Erythroblast (primary cell): Measurements from ENCODE around the gene RBPJ.
"Not testable (repeated sequence)": the region's sequence is repeated elsewhere in the genome, so short reads cannot be mapped to it uniquely, and the experiment has no call there.

Experiments
- DNase-seq, 2 experiments: peaks; one replicate each; lab custom pipeline; 2025; lab: John Stamatoyannopoulos, UW
- GATA1 ChIP-seq: IDR thresholded peaks from 2 replicates; pipeline ENCODE4 v1.6.1; 2011; ENCODE audit warnings: low read depth, mild to moderate bottlenecking, control low read depth, low read length, moderate library complexity
- POLR2A ChIP-seq: IDR thresholded peaks from 2 replicates; pipeline ENCODE4 v1.6.1; 2011; ENCODE audit warnings: mild to moderate bottlenecking, low read length

RBPJ gene

DNA sequence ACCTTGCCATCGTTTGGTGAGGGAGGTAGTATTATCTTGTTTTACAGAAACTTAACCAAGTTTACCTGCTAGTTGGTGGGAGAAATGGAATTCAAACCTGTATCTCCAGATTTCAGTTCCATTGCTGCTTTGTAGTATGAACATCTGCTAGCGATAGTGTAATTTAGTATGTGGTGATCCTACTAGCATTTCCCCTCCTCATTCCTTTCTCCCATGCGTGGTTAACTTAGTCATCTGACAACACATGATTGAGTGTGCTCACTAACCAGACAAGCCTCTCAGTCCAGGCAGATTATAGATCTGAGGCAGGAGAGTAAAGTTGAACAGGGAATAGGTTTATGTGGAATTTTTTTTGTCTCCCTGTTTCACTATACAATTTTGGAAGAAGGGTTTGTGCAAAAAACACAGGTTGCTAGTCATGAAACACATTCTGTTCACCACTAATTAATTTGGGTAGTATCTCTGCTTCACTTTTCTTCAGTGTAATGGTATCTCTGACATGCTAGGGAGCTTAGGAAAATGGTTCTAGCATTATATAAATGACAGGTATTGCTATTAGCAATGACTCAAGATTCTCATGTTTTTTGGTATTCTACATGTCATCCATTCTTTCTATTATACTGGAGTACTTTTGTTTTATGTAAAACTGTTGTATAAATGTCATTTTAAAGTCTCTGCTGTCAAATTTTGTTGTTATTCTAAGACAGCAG, 21.7 kb downstream of the RBPJ start:
- TF ChIP-seq GATA1, result no peak
- TF ChIP-seq POLR2A, result no peak
- no peak for DNase-seq

DNA sequence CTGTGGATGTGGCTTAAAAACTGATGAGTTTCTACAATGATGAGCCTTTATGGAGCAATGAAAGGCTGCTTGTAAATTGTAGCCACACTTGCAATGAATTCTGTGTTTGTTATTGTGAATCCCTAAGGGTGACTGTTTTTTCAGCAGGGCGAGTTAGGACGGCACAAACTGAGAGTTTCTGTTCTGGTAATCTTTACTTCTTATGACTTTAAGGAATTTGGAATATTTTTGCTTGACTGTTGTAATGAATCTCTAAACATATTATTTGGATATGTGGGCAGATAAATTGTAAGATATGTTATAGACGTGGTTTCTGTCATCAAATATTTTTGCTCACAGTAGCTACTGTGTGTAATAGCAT, 22.2 kb downstream of the RBPJ start:
- DNase-seq, result no peak
- TF ChIP-seq POLR2A (no peak), GATA1 (no peak)

DNA sequence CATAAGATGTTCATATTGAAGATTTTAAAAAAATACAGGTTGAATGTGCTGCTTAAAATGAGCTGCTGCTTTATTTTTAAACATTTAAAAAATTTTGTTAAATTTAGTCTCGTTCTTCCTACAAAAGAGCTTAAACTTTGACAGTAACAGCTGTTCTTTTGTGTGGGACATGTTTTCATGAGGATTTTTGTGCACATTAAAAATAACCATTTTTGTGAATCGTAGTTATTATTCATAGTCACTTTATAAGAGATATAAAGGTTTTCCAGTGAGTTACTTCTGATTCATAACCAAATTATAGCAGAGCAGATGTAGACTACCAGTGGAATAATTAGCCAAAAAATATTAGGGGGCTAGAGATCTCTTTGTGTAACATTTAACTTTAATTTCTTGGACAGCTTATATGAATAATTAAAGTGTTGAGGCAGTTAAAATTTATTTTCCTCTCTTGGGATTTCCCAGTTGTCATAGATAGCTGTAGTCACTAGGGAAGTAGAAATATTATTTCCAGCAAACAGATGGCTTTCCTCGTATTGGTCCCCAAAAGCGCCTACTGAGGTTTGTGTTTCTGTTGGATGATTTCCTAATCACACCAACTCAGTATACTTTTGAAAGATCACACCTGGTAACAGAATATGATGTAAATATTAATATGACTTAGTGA, 24.2 kb downstream of the RBPJ start:
- TF ChIP-seq POLR2A, result no peak
- no peak for TF ChIP-seq GATA1
- no peak for DNase-seq

DNA sequence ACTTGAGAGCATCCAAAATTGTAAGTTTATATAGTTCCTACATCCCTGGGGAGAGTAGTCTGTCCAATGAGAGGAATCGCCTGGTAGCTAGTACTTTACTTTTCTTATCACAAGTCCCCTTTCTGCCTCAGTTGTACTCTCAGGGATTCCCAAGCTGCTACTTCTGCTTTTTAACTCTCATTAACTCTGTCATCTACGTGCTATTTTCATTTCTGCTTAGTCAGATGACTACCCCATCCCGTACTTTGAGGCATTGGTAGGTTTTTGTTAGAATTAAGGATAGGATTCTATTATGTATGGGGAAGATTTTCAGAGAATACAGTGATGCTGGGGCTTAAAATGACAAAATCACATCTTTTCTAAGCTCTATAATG, 24.7 kb downstream of the RBPJ start:
- DNase-seq, result no peak
- TF ChIP-seq GATA1 (no peak), POLR2A (no peak)

DNA sequence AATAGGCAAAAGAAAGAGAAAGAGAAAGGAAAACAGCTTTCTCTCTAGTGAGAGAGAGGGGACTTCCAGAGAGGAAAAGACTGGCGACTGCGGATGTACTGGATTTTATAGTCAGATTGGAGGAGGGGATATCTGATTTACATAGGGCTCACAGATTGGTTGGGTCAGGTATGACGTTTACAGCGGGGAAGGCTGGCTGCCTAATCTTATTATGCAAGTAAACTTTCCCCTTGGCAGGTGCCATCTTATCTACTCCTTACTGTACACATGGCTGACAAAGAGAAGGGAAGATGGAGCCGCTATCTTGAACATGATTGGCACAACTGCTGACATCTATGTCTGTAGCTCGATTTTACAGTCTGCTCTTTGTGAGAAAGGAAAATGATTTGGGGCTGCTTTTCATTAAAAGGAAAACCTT, 25.4 kb downstream of the RBPJ start:
- DNase-seq, result peak; percentile 8 to 65
- TF ChIP-seq POLR2A, result no peak
- no peak for TF ChIP-seq GATA1

DNA sequence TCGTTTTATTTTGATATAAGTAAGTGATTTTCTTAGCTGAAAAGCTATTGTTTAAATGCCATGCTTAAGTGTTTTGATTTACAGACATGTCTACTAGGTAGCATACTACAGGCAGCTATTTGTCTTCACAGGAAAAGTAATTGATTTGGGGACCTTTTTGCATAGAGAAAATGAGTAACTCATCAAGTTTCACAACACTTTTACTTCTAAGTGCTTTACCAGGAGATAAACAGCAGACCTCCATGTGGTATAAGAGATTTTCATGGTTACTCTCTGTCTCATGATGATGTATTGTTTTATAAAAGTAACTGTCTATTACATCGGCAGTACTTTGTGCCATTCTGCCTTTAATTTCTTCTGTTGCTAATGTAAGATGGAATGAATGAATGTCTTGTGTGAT, 28.7 kb downstream of the RBPJ start:
- TF ChIP-seq GATA1 (no peak), POLR2A (no peak)
- DNase-seq, result no peak

DNA sequence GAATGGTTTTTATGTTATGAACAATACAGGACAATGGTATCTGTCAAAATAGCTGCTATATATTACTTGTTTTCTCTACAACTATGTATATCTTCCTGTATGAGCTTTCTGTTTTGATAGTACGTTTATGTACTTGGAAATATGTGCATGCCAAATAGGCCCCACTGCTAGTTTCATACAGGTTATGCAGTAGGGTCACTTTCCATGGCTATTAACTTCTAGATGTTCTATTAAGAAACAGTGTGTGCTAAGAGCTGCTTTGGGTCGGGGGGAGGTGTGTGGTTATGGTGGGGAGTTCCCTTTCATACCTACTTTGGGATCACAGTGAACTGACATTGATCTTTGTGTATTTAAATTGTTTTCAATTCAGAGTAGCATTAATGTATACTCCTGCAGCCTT, 30.9 kb downstream of the RBPJ start:
- DNase-seq, result no peak
- no peak for TF ChIP-seq POLR2A
- TF ChIP-seq GATA1, result no peak

DNA sequence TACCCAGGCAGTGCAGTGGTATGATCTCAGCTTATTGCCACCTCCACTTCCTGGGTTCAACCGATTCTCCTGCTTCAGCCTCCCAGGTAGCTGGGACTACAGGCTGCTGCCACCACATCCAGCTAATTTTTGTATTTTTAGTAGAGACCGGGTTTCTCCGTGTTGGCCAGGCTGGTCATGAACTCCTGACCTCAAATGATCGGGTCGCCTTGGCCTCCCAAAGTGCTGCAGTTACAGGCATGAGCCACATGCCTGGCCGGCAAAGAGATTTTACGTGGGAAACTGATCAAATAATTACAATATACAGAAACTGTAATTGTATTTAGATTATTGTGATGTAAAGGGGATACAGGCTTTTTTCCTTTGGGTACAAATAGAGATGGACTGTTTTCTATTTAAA, 33.7 kb downstream of the RBPJ start:
- no peak for DNase-seq
- TF ChIP-seq POLR2A, result no peak
- TF ChIP-seq GATA1, result no peak

DNA sequence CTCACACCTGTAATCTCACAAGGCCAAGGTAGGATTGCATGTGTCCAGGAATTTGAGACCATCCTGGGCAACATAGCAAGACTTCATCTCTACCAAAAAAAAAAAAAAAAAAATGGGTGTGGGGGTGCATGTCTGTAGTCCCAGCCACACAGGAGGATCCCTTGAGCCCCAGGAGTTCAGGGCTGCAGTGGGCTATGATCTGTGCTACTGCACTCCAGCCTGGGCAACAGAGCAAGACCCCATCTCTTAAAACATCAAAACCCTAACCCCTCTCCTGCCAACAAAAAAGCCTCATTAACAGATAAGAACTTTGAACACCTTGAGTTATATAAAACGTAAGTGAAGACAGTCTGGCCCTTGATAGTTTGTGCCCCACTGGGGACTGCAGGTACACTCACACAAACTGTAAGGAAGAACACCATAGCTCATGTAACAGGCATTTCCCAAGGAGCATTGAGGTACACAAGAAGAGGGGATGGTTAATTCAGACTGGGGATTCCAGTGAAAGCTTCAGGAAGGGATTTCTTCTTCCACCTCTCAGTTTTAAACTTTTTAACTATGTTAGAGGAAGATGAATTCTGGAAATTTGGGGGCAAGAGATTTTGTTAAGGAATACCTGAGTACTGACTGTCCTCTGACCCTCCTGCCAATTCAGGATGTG, 34.7 kb downstream of the RBPJ start:
- no peak for DNase-seq
- TF ChIP-seq POLR2A, result no peak
- TF ChIP-seq GATA1, result no peak

DNA sequence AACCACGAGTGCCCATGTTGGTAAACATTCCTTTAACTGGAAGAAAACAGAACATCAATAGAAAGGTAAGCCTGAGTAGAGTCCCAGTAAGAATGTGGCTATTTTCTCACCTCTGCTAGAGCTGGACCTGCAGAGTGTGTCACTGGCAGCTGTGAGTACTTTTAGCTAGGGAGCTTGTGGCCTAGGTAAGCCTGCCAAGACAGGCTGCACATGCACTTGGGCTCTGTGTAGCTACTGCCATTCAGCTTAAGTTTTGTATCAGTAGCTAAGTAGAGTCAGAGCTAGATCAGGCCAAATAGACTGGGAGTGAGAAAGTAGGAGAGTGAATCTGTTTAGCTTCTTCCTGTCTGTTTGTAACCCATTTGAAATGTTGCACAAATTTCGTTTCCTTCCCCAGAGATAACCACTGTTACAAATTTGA, 35.3 kb downstream of the RBPJ start:
- DNase-seq, result no peak

DNA sequence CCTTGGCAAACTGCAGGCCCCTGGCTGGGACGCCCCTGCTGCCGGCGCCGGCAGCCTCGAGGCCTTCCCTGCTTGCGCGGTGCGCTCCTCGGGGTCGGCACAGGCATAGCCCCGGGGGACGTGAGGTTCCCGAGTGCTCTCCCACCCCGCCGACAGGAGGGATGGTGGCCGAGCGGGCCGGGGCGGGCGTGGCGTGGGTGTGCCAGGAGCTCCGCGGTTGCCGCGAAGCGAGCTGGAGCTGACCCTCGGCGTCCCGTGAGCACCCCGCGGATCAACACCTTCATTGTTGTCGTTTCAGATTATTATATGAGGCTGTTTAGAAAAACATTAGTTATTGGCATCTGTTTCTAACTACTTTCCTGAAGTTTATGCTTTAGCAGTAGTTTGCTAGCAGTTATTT, 38.7 kb downstream of the RBPJ start:
- DNase-seq, result not testable (repeated sequence)

More for the DNA sequence above, 35.3 kb downstream of the RBPJ start:
- TF ChIP-seq GATA1, result no peak
- no peak for TF ChIP-seq POLR2A

DNA sequence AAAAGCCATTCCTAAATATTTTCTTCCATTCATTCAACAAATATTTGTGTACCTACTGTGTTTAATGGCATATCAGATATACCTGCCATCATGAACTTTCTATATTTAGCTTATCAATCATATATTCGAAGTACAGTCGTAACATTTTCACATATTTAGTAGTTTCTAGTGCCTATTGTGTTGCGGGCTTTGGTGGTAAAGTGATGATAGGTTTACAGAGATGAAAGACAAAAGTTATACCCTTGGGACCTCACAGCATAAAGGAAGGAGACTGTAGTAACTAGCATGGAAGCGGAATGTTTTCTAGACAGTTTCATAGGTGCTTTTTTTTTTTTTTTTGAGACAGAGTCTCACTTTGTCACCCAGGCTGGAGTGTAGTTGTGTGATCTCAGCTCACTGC, 39.5 kb downstream of the RBPJ start:
- DNase-seq, result no peak
- TF ChIP-seq POLR2A, result no peak

DNA sequence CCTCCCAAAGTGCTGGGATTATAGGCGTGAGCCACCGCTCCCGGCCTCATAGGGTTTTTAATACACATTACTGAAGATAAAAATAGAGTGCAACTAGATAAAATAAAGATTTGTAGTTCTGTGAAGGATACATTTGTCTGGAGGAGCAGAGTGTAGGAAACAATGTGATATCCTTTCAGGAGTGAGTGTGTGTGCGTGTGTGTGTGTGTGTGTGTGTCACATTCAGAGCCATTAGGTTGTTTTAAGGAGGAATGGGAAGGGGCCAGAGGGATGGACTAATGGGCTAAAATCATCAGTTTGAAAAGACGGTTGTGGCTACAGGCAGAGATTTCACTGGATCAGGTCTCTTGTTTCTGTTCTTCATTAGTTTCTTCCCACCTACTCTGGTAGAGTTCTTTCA, 40.0 kb downstream of the RBPJ start:
- no peak for TF ChIP-seq POLR2A
- no peak for TF ChIP-seq GATA1
- no peak for DNase-seq

DNA sequence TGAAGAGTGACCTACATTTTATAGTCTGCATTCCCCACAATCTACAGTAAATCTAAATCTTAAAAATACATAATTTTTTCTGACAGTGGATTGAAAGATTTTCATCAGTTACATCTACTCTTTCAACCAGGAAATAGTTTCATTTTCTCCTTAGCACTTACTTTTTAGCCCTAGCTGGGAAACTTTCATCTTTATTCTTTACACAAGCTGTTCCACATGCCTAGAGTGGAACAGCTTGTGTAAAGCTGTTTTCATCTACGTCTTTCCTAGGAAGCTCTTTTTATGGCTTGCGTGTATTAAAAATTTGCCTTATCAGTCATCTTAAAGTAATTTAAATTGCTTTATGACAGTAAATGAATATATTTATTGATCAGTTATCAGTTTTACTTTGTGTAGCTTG, 40.5 kb downstream of the RBPJ start:
- no peak for DNase-seq
- TF ChIP-seq GATA1 (no peak), POLR2A (no peak)
